ENCODE data around the gene GKN2. TPM values are rescaled to one million over a fixed set of nuclear protein-coding genes. Genes with fewer than 3 reads are reported as not detected.

GKN2 gene
- total RNA-seq, 1 experiment from 2014 or later, result not detected

GRCh38 chr2:68909793-68910674, 42.7 kb downstream of the GKN2 start:
- peak in 1 of 2 experiments; percentile 53 for DNase-seq
- Histone ChIP-seq H3K27ac (no peak overlapping the region), H3K79me2 (ENCODE audit: low read depth) (no peaks in the 10 kb centered on the region), H3K4me1 (replicated peaks; ENCODE audit: insufficient read depth) (peaks cover 22% of the 10 kb centered on the region), H3K36me3 (ENCODE audit: low read depth) (no peaks in the 10 kb centered on the region), H4K20me1 (ENCODE audit: insufficient read depth) (no peaks in the 10 kb centered on the region), H3K9me3 (ENCODE audit: insufficient read depth, low read depth) (no peaks in the 10 kb centered on the region), H3K4me3 (no peak overlapping the region), H3F3A (ENCODE audit: insufficient read depth, low read depth) (peaks cover 8% of the 10 kb centered on the region; the same call in 1 of the 2 replicates), H3K9me2 (ENCODE audit: insufficient read depth) (no peaks in the 10 kb centered on the region), H3K4me2 (no peak overlapping the region), H2AFZ (no peak overlapping the region), H3K27me3 (ENCODE audit: insufficient read depth, low read depth) (no peaks in the 10 kb centered on the region)
- TF ChIP-seq EZH2 (IDR thresholded peaks at IDR 0.05; ENCODE audit: low read depth) (no peak), CTCF (conservative IDR thresholded peaks at IDR 0.05) (peak; percentile 86)
- intact Hi-C loops (cut with micrococcal nuclease; ENCODE audit: unreplicated experiment), result loop anchor here (1.0 to 5.0 kb wide), 2 partner anchors 201 to 443 kb away; partner anchors contain the start of genes APLF and FBXO48
- ChIA-PET CTCF (interaction anchor here (0.7 to 0.9 kb wide), 2 partner anchors 15 to 73 kb away, joined by 3 read pairs; no protein-coding TSS in a partner anchor), POLR2A (ENCODE audit: unreplicated experiment) (no interaction called here)
- BruUV-seq (replicated peaks), result no TSS peak

- TF ChIP-seq CTCF (conservative IDR thresholded peaks at IDR 0.05), result no peak
- no peak for TF ChIP-seq EZH2 (IDR thresholded peaks at IDR 0.05; ENCODE audit: low read depth)
- H3K79me2 ChIP-seq (ENCODE audit: low read depth), result no peaks in the 10 kb centered on the region
- peaks cover 8% of the 10 kb centered on the region; the same call in 1 of the 2 replicates for H3F3A ChIP-seq (ENCODE audit: insufficient read depth, low read depth)
- H3K4me2 ChIP-seq, result peak overlapping the region; percentile 38; the same call in 1 of the 2 replicates
- no peak overlapping the region for H3K4me3 ChIP-seq
- peak; percentile 87 to 95 for DNase-seq
- no peaks in the 10 kb centered on the region for H3K9me2 ChIP-seq (ENCODE audit: insufficient read depth)
- H3K36me3 ChIP-seq (ENCODE audit: low read depth), result no peaks in the 10 kb centered on the region
- H2AFZ ChIP-seq, result 0 out of 2 replicates have a peak overlapping the region, but pooled peaks have one; percentile 29
- H3K9me3 ChIP-seq (ENCODE audit: insufficient read depth, low read depth), result peaks cover 3% of the 10 kb centered on the region; the same call in 1 of the 2 replicates
- H3K27me3 ChIP-seq (ENCODE audit: insufficient read depth, low read depth), result no peaks in the 10 kb centered on the region
- ChIA-PET CTCF (interaction anchor here (0.5 to 1.3 kb wide), 4 partner anchors 16 to 199 kb away, joined by 3 to 7 read pairs (median 3); no protein-coding TSS in a partner anchor), POLR2A (ENCODE audit: unreplicated experiment) (interaction anchor here (0.5 to 0.7 kb wide), 3 partner anchors 13 to 445 kb away, joined by 3 to 8 read pairs (median 4); no protein-coding TSS in a partner anchor)
- H3K27ac ChIP-seq, result peak overlapping the region; percentile 90
- BruUV-seq (replicated peaks), result no TSS peak
- no peaks in the 10 kb centered on the region for H4K20me1 ChIP-seq (ENCODE audit: insufficient read depth)
- peaks cover 22% of the 10 kb centered on the region for H3K4me1 ChIP-seq (replicated peaks; ENCODE audit: insufficient read depth)
- intact Hi-C loops (cut with micrococcal nuclease; ENCODE audit: unreplicated experiment), result loop anchor here (1.0 to 5.0 kb wide), 5 partner anchors 10 to 441 kb away; partner anchors contain the start of genes APLF and FBXO48
These were observed 44.2 kb downstream of the GKN2 start for GRCh38 chr2:68908392-68908970.

- POLR2A ChIA-PET (ENCODE audit: unreplicated experiment), result interaction anchor here (1.1 kb wide), 1 partner anchor 444 kb away, joined by 7 read pairs; no protein-coding TSS in a partner anchor
These were observed 44.8 kb downstream of the GKN2 start for GRCh38 chr2:68907920-68908253.

More at GRCh38 chr2:68907920-68908253, 44.8 kb downstream of the GKN2 start:
- TSS peak; percentile 100 for BruUV-seq (replicated peaks)
- Histone ChIP-seq H2AFZ (no peak overlapping the region), H3K4me2 (0 out of 2 replicates have a peak overlapping the region, but pooled peaks have one; percentile 14), H3K4me1 (replicated peaks; ENCODE audit: insufficient read depth) (peaks cover 22% of the 10 kb centered on the region), H3K36me3 (ENCODE audit: low read depth) (no peaks in the 10 kb centered on the region), H3K27me3 (ENCODE audit: insufficient read depth, low read depth) (no peaks in the 10 kb centered on the region), H3F3A (ENCODE audit: insufficient read depth, low read depth) (peaks cover 8% of the 10 kb centered on the region; the same call in 1 of the 2 replicates), H4K20me1 (ENCODE audit: insufficient read depth) (no peaks in the 10 kb centered on the region), H3K4me3 (no peak overlapping the region), H3K27ac (peak overlapping the region; percentile 90), H3K9me3 (ENCODE audit: insufficient read depth, low read depth) (peaks cover 5% of the 10 kb centered on the region; the same call in 1 of the 2 replicates), H3K9me2 (ENCODE audit: insufficient read depth) (no peaks in the 10 kb centered on the region), H3K79me2 (ENCODE audit: low read depth) (no peaks in the 10 kb centered on the region)
- intact Hi-C loops (cut with micrococcal nuclease; ENCODE audit: unreplicated experiment), result loop anchor here (1.0 to 5.0 kb wide), 5 partner anchors 10 to 441 kb away; partner anchors contain the start of genes APLF and FBXO48
- DNase-seq, result no peak
- CTCF ChIA-PET, result interaction anchor here (1.2 to 1.3 kb wide), 2 partner anchors 156 to 199 kb away, joined by 3 to 7 read pairs; no protein-coding TSS in a partner anchor
- TF ChIP-seq CTCF (conservative IDR thresholded peaks at IDR 0.05) (no peak), EZH2 (IDR thresholded peaks at IDR 0.05; ENCODE audit: low read depth) (no peak)

Measured in PC-9 (cell line).